NCI-H510A (cell line): ENCODE results near the gene ABLIM3.
A peak's percentile ranks its signal among the peaks of the same experiment; 100 is the strongest.

ENCODE experiments used
- DNase-seq: peaks from one replicate; lab custom pipeline; 2025; lab: John Stamatoyannopoulos, UW

The ABLIM3 gene

GRCh38 chr5:149133795-149134777 lies 7.2 kb upstream of the ABLIM3 start:
- no peak for DNase-seq

GRCh38 chr5:149134778-149135500 lies 6.4 kb upstream of the ABLIM3 start:
- DNase-seq: no peak

GRCh38 chr5:149135536-149136201 lies 5.6 kb upstream of the ABLIM3 start:
- no peak for DNase-seq

GRCh38 chr5:149138182-149138923 lies 2.9 kb upstream of the ABLIM3 start:
- DNase-seq: no peak

- no peak for DNase-seq
Measured at GRCh38 chr5:149140197-149141002, 893 bp upstream of the ABLIM3 start.

- DNase-seq: peak; percentile 29
Measured at GRCh38 chr5:149141957-149142851, 911 bp downstream of the ABLIM3 start.

GRCh38 chr5:149143470-149143869 lies 2.2 kb downstream of the ABLIM3 start:
- DNase-seq: no peak

GRCh38 chr5:149144637-149145036 lies 3.3 kb downstream of the ABLIM3 start:
- DNase-seq: no peak

GRCh38 chr5:149145138-149145537 lies 3.8 kb downstream of the ABLIM3 start:
- no peak for DNase-seq

GRCh38 chr5:149147676-149148075 lies 6.4 kb downstream of the ABLIM3 start:
- DNase-seq: no peak

GRCh38 chr5:149149942-149150341 lies 8.6 kb downstream of the ABLIM3 start:
- no peak for DNase-seq

GRCh38 chr5:149150457-149150856 lies 9.2 kb downstream of the ABLIM3 start:
- no peak for DNase-seq

- DNase-seq: no peak
Measured at GRCh38 chr5:149151717-149152116, 10.4 kb downstream of the ABLIM3 start.

- no peak for DNase-seq
Measured at GRCh38 chr5:149152317-149152746, 11.0 kb downstream of the ABLIM3 start.

GRCh38 chr5:149153193-149153750 lies 12.0 kb downstream of the ABLIM3 start:
- DNase-seq: no peak

- DNase-seq: peak; percentile 90
Measured at GRCh38 chr5:149153751-149154610, 12.7 kb downstream of the ABLIM3 start.

- no peak for DNase-seq
Measured at GRCh38 chr5:149154650-149155049, 13.4 kb downstream of the ABLIM3 start.

GRCh38 chr5:149156435-149157083 lies 15.3 kb downstream of the ABLIM3 start:
- DNase-seq: no peak
